Astrocyte (in vitro differentiated cells and primary cell): ENCODE measurements around the gene ALOX5. TPM values are rescaled to one million over a fixed set of nuclear protein-coding genes. Genes with fewer than 3 reads are reported as not detected.

Experiments
- DNase-seq: peaks from one replicate; pipeline ENCODE4 v3.0.0-alpha.2; 2010; ENCODE audit warnings: low read depth
- FAIRE-seq: peaks from 2 replicates; lab custom pipeline; 2011; peaks lifted over from hg19 to GRCh38; lab: Jason Lieb, UNC
- H2AFZ ChIP-seq: 2 replicates; pipeline ENCODE4 v1.6.0; 2012; ENCODE audit warnings: low read depth, low read length, inconsistent platforms
- H3K27ac ChIP-seq: 2 replicates; pipeline ENCODE4 v1.5.1; 2011; ENCODE audit warnings: low read depth, low read length, inconsistent platforms
- H3K27me3 ChIP-seq: 2 replicates; pipeline ENCODE4 v1.6.0; 2011; ENCODE audit warnings: low read length, inconsistent platforms; ENCODE audit not compliant: insufficient read depth
- H3K36me3 ChIP-seq: 2 replicates; pipeline ENCODE4 v1.5.1; 2011; ENCODE audit warnings: low read length, inconsistent platforms; ENCODE audit not compliant: insufficient read depth
- H3K4me1 ChIP-seq: 2 replicates; pipeline ENCODE4 v1.5.1; 2011; ENCODE audit warnings: low read length, inconsistent platforms; ENCODE audit not compliant: insufficient read depth
- H3K4me2 ChIP-seq: 2 replicates; pipeline ENCODE4 v1.6.0; 2012; ENCODE audit warnings: low read length, inconsistent platforms
- H3K4me3 ChIP-seq: 2 replicates; pipeline ENCODE4 v1.5.1; 2011; ENCODE audit warnings: low read depth, mild to moderate bottlenecking, low read length, inconsistent platforms; ENCODE audit not compliant: insufficient read depth
- H3K79me2 ChIP-seq: 2 replicates; pipeline ENCODE4 v1.6.0; 2012; ENCODE audit warnings: mild to moderate bottlenecking, low read length, inconsistent platforms; ENCODE audit not compliant: insufficient read depth
- H3K9ac ChIP-seq: 2 replicates; pipeline ENCODE4 v1.6.0; 2012; ENCODE audit warnings: mild to moderate bottlenecking, low read length, inconsistent platforms
- H3K9me3 ChIP-seq: 2 replicates; pipeline ENCODE4 v1.5.1; 2012; ENCODE audit warnings: low read depth, mild to moderate bottlenecking, low read length, inconsistent platforms; ENCODE audit not compliant: insufficient read depth
- H4K20me1 ChIP-seq: 2 replicates; pipeline ENCODE4 v1.6.0; 2012; ENCODE audit warnings: low read length, inconsistent platforms; ENCODE audit not compliant: insufficient read depth
- H3K27ac Mint-ChIP-seq: one replicate; pipeline ENCODE4 v1.8.0; 2021; ENCODE audit warnings: mild to moderate bottlenecking, mixed read lengths; ENCODE audit not compliant: unreplicated experiment
- H3K27me3 Mint-ChIP-seq: one replicate; pipeline ENCODE4 v1.8.0; 2021; ENCODE audit warnings: low read depth, mixed read lengths; ENCODE audit not compliant: unreplicated experiment
- H3K36me3 Mint-ChIP-seq: one replicate; pipeline ENCODE4 v1.8.0; 2021; ENCODE audit warnings: low read depth, mixed read lengths; ENCODE audit not compliant: unreplicated experiment
- H3K4me1 Mint-ChIP-seq: one replicate; pipeline ENCODE4 v1.8.0; 2021; ENCODE audit warnings: low read depth, mixed read lengths; ENCODE audit not compliant: unreplicated experiment
- H3K4me3 Mint-ChIP-seq: one replicate; pipeline ENCODE4 v1.8.0; 2021; ENCODE audit warnings: mild to moderate bottlenecking, moderate library complexity, mixed read lengths; ENCODE audit not compliant: unreplicated experiment
- H3K9me3 Mint-ChIP-seq: one replicate; pipeline ENCODE4 v1.8.0; 2021; ENCODE audit warnings: mild to moderate bottlenecking, mixed read lengths; ENCODE audit not compliant: unreplicated experiment
- EZH2 ChIP-seq: IDR thresholded peaks from 2 replicates; pipeline ENCODE4 v1.6.1; 2012; ENCODE audit warnings: mild to moderate bottlenecking, low read length, inconsistent platforms; ENCODE audit not compliant: insufficient read depth
- total RNA-seq: library from RNA; stranded (reverse); gene quantifications from 2 replicates; pipeline ENCODE4 v1.2.1, GENCODE V29; 2021
- TF ChIP-seq, protein P1 (sequence below): IDR thresholded peaks from 2 replicates; pipeline ENCODE4 v1.5.1; 2011; ENCODE audit warnings: low read depth, mild to moderate bottlenecking, inconsistent platforms, low read length, moderate library complexity; ENCODE audit not compliant: insufficient read depth

The ALOX5 gene
- total RNA-seq, 1 donor from 2014 or later = 1.0 TPM

DNA sequence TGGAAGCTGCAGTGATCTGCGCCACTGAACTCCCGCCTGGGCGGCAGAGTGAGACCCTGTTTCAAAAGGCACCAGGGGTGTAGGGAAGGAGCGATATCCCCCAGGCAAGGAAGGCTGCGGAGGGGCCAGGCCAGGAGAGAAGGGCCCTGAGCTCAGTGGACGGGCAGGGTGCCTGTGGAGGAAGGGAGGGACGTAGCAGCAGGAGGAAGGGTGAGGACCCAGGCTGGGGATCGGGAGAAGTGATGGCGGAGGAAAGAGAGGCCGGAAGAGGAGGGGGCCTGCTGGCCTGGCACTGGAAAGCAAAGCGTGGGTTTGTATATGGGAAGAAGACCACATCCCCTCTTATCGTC, 45.6 kb downstream of the ALOX5 start:
- no peaks in the 10 kb centered on the region for H3K36me3 Mint-ChIP-seq
- no peaks in the 10 kb centered on the region for H3K36me3 ChIP-seq
- no peak overlapping the region for H3K27ac ChIP-seq
- FAIRE-seq = no peak
- TF ChIP-seq EZH2 = no peak
- TF ChIP-seq, protein P1, sequence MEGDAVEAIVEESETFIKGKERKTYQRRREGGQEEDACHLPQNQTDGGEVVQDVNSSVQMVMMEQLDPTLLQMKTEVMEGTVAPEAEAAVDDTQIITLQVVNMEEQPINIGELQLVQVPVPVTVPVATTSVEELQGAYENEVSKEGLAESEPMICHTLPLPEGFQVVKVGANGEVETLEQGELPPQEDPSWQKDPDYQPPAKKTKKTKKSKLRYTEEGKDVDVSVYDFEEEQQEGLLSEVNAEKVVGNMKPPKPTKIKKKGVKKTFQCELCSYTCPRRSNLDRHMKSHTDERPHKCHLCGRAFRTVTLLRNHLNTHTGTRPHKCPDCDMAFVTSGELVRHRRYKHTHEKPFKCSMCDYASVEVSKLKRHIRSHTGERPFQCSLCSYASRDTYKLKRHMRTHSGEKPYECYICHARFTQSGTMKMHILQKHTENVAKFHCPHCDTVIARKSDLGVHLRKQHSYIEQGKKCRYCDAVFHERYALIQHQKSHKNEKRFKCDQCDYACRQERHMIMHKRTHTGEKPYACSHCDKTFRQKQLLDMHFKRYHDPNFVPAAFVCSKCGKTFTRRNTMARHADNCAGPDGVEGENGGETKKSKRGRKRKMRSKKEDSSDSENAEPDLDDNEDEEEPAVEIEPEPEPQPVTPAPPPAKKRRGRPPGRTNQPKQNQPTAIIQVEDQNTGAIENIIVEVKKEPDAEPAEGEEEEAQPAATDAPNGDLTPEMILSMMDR = no peak
- peak overlapping the region; percentile 60 for H3K9ac ChIP-seq
- H3K4me1 Mint-ChIP-seq = peaks cover 13% of the 10 kb centered on the region
- H3K79me2 ChIP-seq = no peaks in the 10 kb centered on the region
- H2AFZ ChIP-seq = peak overlapping the region; percentile 93
- H3K27ac Mint-ChIP-seq = peak overlapping the region; percentile 81
- H3K27me3 Mint-ChIP-seq = peaks cover 42% of the 10 kb centered on the region
- DNase-seq = no peak
- H3K4me3 Mint-ChIP-seq = peak overlapping the region; percentile 86
- H3K27me3 ChIP-seq = no peaks in the 10 kb centered on the region
- peak overlapping the region; percentile 95 for H3K4me2 ChIP-seq
- H3K4me3 ChIP-seq = peak overlapping the region; percentile 52
- peaks cover 5% of the 10 kb centered on the region for H3K9me3 Mint-ChIP-seq
- H3K9me3 ChIP-seq = no peaks in the 10 kb centered on the region
- H3K4me1 ChIP-seq = peaks cover 2% of the 10 kb centered on the region
- no peaks in the 10 kb centered on the region for H4K20me1 ChIP-seq

DNA sequence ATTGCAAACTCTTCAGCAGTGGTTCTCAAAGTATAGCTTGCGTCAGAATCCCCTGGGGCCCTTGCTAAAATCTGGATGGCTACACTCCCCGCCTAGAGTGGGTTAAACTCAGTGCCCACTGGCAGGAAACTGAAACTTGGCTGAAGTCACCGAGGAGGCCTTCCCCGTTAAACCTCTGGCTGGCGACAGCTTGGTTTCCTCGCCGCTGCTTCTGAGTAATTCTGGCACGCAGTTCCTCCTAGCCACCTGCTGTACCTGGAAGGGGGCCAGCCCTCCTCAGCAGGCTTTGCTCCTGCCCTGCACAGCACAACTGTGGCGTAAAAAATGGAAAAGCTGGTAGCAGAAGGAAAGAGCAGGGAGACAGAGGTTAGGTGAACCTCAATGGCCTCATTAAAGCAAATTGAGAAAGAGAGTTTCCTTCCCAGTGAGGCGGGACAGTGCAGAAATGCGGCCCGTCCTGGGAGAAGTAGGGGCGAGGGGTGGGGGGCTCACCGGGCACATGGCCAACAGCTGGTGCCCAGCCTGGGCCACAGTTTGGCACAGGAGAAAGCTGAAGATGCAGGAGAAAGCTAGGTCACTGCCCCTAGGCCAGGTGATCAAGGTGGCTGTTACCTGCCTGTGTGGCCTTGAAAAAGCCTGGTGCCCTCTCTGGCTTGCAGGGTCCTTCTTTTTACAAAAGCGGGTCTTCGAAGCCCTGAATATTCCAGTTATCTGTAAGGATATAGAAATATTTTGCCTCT, 46.6 kb downstream of the ALOX5 start:
- Histone ChIP-seq H3K27me3 (no peaks in the 10 kb centered on the region), H3K4me2 (no peak overlapping the region), H3K4me1 (peaks cover 2% of the 10 kb centered on the region), H3K4me3 (no peak overlapping the region), H3K36me3 (no peaks in the 10 kb centered on the region), H2AFZ (no peak overlapping the region), H3K9me3 (no peaks in the 10 kb centered on the region), H3K27ac (no peak overlapping the region), H4K20me1 (no peaks in the 10 kb centered on the region), H3K79me2 (no peaks in the 10 kb centered on the region), H3K9ac (no peak overlapping the region)
- Mint-ChIP-seq H3K27me3 (peaks cover 44% of the 10 kb centered on the region), H3K9me3 (peaks cover 5% of the 10 kb centered on the region), H3K36me3 (no peaks in the 10 kb centered on the region), H3K27ac (no peak overlapping the region), H3K4me1 (peaks cover 13% of the 10 kb centered on the region), H3K4me3 (no peak overlapping the region)
- FAIRE-seq (no peak), DNase-seq (peak; percentile 51)
- TF ChIP-seq EZH2 = no peak
- TF ChIP-seq, protein P1 = no peak
